ENCODE data around the gene TBC1D10A. TPM values are rescaled to one million over a fixed set of nuclear protein-coding genes. Genes with fewer than 3 reads are reported as not detected.

Gene TBC1D10A
- total RNA-seq, 6 donors from 2014 or later = 22.6 to 61.0 (median 36.2) TPM

DNA sequence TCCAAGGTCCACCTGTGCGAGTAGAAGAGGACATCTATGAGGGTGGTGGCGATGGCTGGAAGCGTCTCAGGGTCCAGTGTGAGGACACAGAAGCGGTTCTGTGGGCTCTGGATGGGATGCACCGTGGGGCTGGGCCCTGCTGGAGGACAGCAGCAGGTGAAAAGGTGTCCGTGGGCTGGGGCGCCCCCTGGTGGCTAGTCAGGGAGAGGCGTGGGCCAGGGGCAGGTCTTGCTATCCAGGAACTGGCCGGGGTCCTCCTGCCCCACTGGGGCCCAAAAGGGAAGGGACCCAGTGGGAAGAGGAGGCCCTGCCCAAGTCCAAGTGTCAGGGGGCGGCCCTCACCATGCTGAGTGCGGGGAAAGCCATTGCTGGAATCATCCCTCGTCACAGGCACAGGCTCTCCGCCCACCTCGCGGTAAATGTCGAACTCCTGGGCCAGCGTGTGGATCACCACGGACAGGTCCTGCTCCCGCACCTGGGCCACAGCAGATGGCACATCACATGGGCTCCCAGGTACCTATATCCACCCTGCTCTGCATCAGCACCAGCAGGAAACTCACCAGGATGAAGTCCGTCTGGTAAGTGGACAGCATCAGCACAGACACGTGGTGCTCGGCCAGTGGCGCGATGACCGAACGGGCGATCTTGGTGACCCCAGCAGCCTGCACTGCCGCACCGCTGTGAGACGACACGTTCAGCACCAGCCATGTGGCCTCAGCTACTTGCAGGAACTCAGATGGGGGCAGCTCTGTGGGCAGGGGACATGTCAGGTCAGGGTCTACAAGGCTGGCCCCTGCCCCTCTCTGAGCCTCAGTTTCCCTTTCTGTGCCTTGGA is 39.7 kb downstream of the TBC1D10A start:
- H3K27ac ChIP-seq = no peak overlapping the region
- H3K36me3 ChIP-seq = peaks cover 7 to 38% (median 24%) of the 10 kb centered on the region in 4 donors
- peak in 1 of 2 donors; percentile 15 for ATAC-seq (ENCODE audit: low FRiP score in 2 of 2)
- WGBS, 2 donors = 67 to 69% methylated on average over 20 to 27 of the region's 31 CpGs
- no peaks in the 10 kb centered on the region for H3K9me3 ChIP-seq
- peak; percentile 85 to 95 for DNase-seq
- TF ChIP-seq, protein P1, sequence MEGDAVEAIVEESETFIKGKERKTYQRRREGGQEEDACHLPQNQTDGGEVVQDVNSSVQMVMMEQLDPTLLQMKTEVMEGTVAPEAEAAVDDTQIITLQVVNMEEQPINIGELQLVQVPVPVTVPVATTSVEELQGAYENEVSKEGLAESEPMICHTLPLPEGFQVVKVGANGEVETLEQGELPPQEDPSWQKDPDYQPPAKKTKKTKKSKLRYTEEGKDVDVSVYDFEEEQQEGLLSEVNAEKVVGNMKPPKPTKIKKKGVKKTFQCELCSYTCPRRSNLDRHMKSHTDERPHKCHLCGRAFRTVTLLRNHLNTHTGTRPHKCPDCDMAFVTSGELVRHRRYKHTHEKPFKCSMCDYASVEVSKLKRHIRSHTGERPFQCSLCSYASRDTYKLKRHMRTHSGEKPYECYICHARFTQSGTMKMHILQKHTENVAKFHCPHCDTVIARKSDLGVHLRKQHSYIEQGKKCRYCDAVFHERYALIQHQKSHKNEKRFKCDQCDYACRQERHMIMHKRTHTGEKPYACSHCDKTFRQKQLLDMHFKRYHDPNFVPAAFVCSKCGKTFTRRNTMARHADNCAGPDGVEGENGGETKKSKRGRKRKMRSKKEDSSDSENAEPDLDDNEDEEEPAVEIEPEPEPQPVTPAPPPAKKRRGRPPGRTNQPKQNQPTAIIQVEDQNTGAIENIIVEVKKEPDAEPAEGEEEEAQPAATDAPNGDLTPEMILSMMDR (IDR thresholded peaks at IDR 0.05) = peak; percentile 86 to 95 (median 94)
- TF ChIP-seq POLR2A (IDR thresholded peaks at IDR 0.05) = no peak
- no peak overlapping the region for H3K4me3 ChIP-seq
- H3K4me1 ChIP-seq = peaks cover 40 to 52% (median 42%) of the 10 kb centered on the region in 4 donors
- no peaks in the 10 kb centered on the region for H3K27me3 ChIP-seq

DNA sequence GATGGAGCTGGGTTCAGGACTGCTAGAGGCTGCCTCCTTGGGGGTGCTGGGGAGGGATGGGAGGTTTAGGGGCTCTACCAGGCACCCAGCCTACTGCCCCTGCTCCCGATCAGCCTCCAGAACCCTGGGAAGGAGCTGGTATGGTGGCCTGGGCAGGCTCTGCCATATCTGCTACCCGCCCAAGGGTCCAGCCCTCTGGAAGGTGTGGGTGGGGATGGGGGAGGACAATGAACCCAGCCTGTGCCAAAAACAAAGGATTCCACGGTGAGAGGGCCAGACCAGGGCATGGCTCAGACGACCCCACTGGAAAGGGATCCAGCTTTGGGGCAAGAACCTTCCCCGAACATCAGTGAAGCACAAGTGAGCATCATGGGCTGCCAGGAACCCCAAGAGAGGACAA is 40.4 kb downstream of the TBC1D10A start:
- Histone ChIP-seq H3K36me3 (peaks cover 7 to 36% (median 22%) of the 10 kb centered on the region in 4 donors), H3K4me3 (no peak overlapping the region), H3K27ac (no peak overlapping the region), H3K27me3 (no peaks in the 10 kb centered on the region), H3K9me3 (no peaks in the 10 kb centered on the region), H3K4me1 (peaks cover 33 to 46% (median 35%) of the 10 kb centered on the region in 4 donors)
- ATAC-seq (ENCODE audit: low FRiP score in 2 of 2) (no peak), DNase-seq (no peak)
- no peak for TF ChIP-seq POLR2AphosphoS5 (IDR thresholded peaks at IDR 0.05)
- no peak for TF ChIP-seq EP300 (IDR thresholded peaks at IDR 0.05)
- TF ChIP-seq POLR2A (IDR thresholded peaks at IDR 0.05) = no peak
- TF ChIP-seq, protein P1 (IDR thresholded peaks at IDR 0.05) = no peak
- WGBS, 2 donors = 82 to 84% methylated on average over 4 to 5 of the region's 5 CpGs

DNA sequence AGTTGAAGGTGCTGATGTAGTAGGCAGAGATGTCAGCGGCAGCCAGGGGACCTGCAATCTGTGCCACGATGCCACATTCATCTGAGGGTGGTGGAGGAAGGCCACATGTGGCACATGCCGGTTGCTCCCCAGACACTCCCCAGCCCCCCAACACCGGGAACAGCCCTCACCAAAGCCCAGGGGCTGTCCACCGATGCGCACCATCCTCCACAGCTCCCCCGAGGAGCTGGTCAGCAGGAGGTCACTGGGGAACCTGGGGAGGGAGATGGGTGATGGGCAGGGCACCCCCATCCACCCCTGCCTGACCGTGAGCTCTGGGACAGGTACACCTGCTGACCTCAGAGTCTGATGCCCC is 40.9 kb downstream of the TBC1D10A start:
- Histone ChIP-seq H3K36me3 (peaks cover 7 to 36% (median 22%) of the 10 kb centered on the region in 4 donors), H3K4me3 (no peak overlapping the region), H3K27ac (no peak overlapping the region), H3K9me3 (no peaks in the 10 kb centered on the region), H3K4me1 (peaks cover 28 to 40% (median 30%) of the 10 kb centered on the region in 4 donors), H3K27me3 (no peaks in the 10 kb centered on the region)
- no peak for ATAC-seq (ENCODE audit: low FRiP score in 2 of 2)
- WGBS, 2 donors = 90 to 97% methylated on average over 5 to 8 of the region's 8 CpGs
- TF ChIP-seq POLR2AphosphoS5 (IDR thresholded peaks at IDR 0.05) (no peak), POLR2A (IDR thresholded peaks at IDR 0.05) (no peak), EP300 (IDR thresholded peaks at IDR 0.05) (no peak)
- TF ChIP-seq, protein P1 (IDR thresholded peaks at IDR 0.05) = no peak
- no peak for DNase-seq

DNA sequence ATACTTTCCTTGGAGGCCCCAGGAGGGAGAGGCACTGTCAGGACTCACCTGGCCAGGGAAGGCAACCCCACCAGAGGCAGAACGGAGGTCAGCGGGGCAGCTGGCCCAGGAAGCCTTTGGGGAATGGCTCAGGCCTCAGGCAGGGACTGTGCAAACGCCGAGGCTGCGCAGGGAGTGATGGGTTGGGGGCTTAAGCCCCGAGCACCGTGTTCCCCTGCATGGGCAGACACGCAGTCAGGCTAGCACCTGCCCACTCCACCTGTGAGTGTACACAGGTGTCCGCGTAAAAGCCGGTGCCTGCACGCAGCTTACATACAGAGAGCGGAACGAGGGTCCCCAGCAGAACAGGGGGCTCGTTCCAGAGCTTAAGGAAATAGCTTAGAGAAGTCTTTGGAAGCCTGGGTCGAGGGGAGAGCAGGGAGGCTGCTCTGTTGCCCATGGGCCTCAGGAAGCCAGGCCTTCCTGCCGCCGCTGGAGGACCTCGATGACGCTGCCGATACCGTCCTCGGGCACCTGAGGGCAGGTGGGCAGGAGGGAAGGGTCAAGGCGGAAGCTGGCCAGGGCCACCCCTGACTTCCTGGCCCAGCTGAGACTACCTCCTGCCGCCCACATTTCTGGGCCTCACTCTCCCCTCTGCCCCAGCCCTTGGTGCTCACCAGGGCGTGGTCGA is 41.4 kb downstream of the TBC1D10A start:
- Histone ChIP-seq H3K36me3 (peaks cover 7 to 36% (median 22%) of the 10 kb centered on the region in 4 donors), H3K4me3 (no peak overlapping the region), H3K27me3 (no peaks in the 10 kb centered on the region), H3K9me3 (no peaks in the 10 kb centered on the region), H3K27ac (no peak overlapping the region), H3K4me1 (peaks cover 23 to 35% (median 24%) of the 10 kb centered on the region in 4 donors)
- DNase-seq = no peak
- ATAC-seq (ENCODE audit: low FRiP score in 2 of 2) = no peak
- 96 to 98% methylated on average over 21 to 26 of the region's 27 CpGs for WGBS, 2 donors
- TF ChIP-seq POLR2A (IDR thresholded peaks at IDR 0.05) (no peak), EP300 (IDR thresholded peaks at IDR 0.05) (no peak), POLR2AphosphoS5 (IDR thresholded peaks at IDR 0.05) (no peak)
- TF ChIP-seq, protein P1 (IDR thresholded peaks at IDR 0.05) = no peak
